Upper lobe of left lung (tissue), 4 donors: Measurements from ENCODE around the gene LEKR1.

Experiments
- POLR2A ChIP-seq, 4 donors: fragments of 450-650 bp; IDR thresholded peaks; one replicate each; pipeline ENCODE4 v1.5.1; 2016 to 2017; ENCODE audit warnings: antibody characterized with exemption in 4 of 4, mild to moderate bottlenecking in 2 of 4
- POLR2AphosphoS5 ChIP-seq, 2 donors: sonication (generic); formaldehyde crosslinking; IDR thresholded peaks; one replicate each; pipeline ENCODE4 v1.5.1; 2017; ENCODE audit warnings: antibody characterized with exemption in 2 of 2
- TF ChIP-seq, protein P1 (sequence below), 6 experiments: fragments of 450-650 bp in 4 of 6; fragments of 200-600 bp in 2 of 6; sonication (generic) in 2 of 6; IDR thresholded peaks; one replicate each; pipeline ENCODE4 v1.5.1; 2016 to 2019; ENCODE audit warnings: antibody characterized with exemption in 6 of 6

DNA sequence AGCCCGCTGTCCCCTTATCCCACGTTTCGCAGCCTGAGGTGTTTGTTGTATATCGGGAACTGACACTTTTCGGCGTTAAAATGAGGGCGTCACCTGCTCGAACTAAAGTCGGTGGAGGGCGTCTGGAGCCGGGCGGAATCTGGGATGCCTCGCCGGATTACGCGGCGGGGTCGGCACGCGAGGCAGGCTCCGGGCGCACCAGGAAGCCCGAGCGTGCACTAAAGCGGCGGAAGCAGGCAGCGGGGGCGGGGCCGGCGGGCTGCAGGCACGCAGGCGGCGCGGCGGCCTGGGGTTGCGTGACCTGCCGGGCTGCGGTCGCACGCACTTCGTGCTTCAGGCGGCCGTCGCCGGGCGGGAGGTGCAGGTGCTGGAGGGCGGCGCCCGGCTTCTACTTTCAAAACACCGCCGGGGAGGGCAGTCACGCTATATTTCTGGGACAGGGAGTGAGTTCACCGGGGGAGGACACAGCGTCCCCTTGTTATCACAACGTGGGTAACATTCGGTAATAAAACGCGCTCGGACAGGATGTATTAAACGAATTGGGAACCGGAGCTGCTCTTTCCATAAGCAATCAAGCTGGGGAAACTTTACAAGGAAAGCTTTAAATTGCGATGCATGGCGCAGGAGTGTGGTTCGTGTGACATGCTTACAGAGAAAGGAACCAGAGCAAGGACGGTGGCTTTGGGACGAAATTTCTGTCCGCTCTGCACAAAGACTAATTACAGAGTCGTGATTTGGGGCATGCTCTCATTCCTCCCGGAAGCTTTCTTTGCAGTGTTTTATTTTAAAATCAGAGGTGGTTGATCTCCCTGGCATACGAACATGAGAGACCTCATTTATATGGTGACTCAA, 9.1 kb upstream of the LEKR1 start:
- TF ChIP-seq, protein P1, sequence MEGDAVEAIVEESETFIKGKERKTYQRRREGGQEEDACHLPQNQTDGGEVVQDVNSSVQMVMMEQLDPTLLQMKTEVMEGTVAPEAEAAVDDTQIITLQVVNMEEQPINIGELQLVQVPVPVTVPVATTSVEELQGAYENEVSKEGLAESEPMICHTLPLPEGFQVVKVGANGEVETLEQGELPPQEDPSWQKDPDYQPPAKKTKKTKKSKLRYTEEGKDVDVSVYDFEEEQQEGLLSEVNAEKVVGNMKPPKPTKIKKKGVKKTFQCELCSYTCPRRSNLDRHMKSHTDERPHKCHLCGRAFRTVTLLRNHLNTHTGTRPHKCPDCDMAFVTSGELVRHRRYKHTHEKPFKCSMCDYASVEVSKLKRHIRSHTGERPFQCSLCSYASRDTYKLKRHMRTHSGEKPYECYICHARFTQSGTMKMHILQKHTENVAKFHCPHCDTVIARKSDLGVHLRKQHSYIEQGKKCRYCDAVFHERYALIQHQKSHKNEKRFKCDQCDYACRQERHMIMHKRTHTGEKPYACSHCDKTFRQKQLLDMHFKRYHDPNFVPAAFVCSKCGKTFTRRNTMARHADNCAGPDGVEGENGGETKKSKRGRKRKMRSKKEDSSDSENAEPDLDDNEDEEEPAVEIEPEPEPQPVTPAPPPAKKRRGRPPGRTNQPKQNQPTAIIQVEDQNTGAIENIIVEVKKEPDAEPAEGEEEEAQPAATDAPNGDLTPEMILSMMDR (IDR thresholded peaks at IDR 0.05) = no peak
- peak in 3 of 4 donors; percentile 50 to 81 (median 78) for TF ChIP-seq POLR2A (IDR thresholded peaks at IDR 0.05)
- TF ChIP-seq POLR2AphosphoS5 (IDR thresholded peaks at IDR 0.05) = peak; percentile 58 to 72
